GM21529 (cell line): ENCODE results near the gene AKAP6.
A peak's percentile ranks its signal among the peaks of the same experiment; 100 is the strongest.
"Not testable (repeated sequence)": the region's sequence is repeated elsewhere in the genome, so short reads cannot be mapped to it uniquely, and the experiment has no call there.

ENCODE experiments used
- ATAC-seq: cut with Tn5 transposase; IDR thresholded peaks from one replicate; pipeline ENCODE4 v1.9.1; 2021; ENCODE audit not compliant: unreplicated experiment

AKAP6 gene

DNA sequence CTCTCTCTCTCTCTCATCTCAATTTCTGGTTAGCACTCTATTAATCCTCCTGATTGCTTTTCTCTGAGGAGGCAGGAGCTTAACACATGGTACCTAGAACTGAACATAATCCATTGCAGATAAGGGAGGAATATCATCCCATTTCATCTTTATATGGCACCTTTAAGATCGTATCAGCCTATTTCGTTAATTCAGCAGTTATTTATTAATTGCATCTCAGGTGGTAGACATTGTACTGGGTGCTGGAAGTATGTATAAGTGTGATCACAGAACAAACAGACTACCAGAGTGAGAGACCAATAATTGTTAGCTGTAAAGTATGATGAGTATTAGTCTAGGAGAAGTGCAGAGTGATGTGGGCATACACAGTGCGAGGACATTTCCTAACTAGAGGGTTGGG, 39.0 kb downstream of the AKAP6 start:
- ATAC-seq = no peak

- ATAC-seq = no peak
Observed at GRCh38 chr14:32370714-32371113, 41.6 kb downstream of the AKAP6 start.

- ATAC-seq = no peak
Observed at GRCh38 chr14:32372154-32372553, 43.1 kb downstream of the AKAP6 start.

GRCh38 chr14:32373174-32373573, 44.1 kb downstream of the AKAP6 start:
- ATAC-seq = not testable (repeated sequence)

- ATAC-seq = no peak
Observed at GRCh38 chr14:32374155-32374554, 45.1 kb downstream of the AKAP6 start.

- ATAC-seq = no peak
Observed at GRCh38 chr14:32375663-32376062, 46.6 kb downstream of the AKAP6 start.

- no peak for ATAC-seq
Observed at GRCh38 chr14:32377046-32377646, 48.0 kb downstream of the AKAP6 start.

GRCh38 chr14:32378284-32378683, 49.2 kb downstream of the AKAP6 start:
- no peak for ATAC-seq

DNA sequence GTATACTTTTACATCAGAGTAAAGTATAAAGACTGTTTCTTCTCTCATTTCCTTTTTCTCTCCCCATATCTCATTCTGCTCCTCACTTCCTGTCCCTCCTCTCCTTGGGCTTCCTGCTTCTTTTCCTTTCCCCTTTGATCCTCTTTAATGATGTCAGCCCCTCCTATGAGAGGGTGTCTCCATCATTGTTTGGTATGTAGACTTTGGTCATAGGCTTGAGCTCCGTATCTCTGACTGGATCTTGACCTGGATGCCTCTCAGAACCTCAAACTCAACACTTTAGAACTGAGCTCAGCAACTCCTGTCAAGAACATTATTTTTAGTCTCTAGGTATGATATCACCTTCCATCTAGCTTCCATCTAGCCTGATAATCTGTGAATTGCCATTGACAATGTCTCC, 50.3 kb downstream of the AKAP6 start:
- no peak for ATAC-seq

- ATAC-seq = no peak
Observed at GRCh38 chr14:32381869-32382268, 52.8 kb downstream of the AKAP6 start.

- no peak for ATAC-seq
Observed at GRCh38 chr14:32382704-32383103, 53.6 kb downstream of the AKAP6 start.

DNA sequence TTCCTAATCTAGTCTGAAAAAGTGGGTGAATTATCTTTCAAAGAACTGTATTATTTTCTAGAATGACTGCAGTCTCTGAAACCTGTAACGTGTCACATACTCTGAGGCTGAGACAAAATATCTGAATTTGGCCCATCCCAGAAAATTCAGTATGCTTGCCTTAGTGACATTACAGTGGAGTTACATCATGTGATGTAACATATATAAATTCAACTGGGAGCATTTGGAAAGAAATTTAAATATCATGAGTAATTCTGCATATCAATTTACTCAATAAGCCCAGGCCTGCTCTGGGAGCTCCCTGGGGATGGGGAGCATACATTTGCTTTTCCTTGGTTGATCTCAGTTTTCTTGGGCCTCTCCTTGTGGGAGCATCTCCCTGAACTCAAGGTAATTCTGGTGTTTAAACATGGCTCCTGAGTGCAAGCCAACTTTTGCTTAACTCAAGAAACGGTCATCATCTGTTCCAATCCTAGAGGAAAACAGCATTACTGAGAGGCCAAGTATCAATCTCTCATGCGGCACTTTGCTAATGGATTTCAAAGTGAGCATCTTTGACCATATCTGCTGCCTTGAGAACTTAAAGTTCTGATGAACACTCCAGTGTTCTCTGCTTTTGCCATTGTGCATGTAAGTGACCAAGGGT, 54.4 kb downstream of the AKAP6 start:
- ATAC-seq = no peak

- ATAC-seq = no peak
Observed at GRCh38 chr14:32384464-32384863, 55.4 kb downstream of the AKAP6 start.

DNA sequence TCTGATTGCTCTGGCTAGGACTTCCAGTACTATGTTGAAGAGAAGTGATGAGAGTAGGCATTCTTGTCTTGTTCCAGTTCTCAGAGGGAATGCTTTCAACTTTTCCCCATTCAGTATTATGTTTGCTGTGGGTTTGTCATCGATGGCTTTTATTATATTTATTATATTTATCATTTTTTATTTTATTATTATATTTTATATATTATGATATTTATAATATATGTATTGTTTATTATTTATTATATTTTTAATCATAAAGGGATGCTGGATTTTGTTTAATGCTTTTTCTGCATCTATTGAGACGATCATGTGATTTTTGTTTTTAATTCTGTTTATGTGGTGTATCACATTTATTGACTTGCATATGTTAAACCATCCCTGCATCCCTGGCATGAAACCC, 58.2 kb downstream of the AKAP6 start:
- not testable (repeated sequence) for ATAC-seq

GRCh38 chr14:32393119-32393518, 64.0 kb downstream of the AKAP6 start:
- no peak for ATAC-seq

- ATAC-seq = no peak
Observed at GRCh38 chr14:32394038-32394437, 64.9 kb downstream of the AKAP6 start.

GRCh38 chr14:32396885-32397284, 67.8 kb downstream of the AKAP6 start:
- no peak for ATAC-seq

DNA sequence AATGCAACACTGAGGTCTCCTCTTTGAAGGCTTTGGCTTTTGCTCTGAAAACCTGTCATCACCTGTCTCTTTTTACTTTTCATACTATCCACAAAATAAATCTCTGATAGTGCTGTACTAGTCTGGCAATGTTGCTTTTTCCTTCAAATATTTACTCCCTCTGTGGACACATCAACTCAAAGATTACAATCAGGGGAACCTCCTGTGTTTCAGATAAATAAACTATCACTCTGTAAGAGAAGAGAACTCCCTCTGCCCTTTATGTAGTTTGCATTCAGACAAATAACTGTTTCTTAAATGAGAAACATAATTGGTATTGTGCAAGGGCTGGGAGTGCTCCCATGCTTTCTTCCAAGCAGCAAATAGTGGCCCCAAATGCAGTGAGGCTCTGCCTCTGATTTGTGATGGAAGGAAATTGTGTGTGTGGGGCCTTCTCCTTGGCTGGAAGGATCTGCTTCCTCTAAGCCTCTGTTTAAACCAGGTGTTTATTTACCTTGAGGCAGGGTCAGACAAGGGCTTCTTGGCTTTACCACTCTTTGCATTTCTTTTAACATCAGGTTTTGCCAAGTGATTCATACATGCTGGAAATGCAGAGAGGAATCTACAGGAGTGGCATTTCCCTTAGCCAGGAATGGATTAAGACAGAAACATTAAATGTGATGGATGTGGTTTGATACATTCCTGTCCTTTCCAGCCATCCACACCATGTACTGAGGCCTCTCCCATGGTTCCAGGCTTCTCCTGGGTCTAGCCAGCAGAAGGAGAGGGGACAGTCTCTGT, 69.0 kb downstream of the AKAP6 start:
- no peak for ATAC-seq

DNA sequence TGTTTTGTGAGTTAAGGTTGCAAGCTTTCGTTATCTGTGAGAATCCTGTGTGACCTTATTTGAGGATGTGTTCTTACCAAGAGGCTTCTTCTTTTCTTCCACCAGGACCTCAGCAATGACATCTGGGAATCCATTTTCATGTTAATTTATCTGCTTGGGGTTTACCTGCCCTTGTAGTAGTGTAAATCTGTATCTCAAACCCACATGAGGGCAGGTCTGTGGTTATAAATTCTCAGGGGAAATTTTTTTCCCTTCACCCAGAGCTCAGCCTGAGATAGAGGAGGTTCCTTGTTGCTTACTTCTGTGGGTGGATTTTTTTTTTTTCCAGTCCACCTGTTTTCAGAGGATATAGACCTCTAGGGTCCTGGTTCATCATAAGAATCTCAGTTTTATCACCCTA, 70.8 kb downstream of the AKAP6 start:
- peak; percentile 48 for ATAC-seq

DNA sequence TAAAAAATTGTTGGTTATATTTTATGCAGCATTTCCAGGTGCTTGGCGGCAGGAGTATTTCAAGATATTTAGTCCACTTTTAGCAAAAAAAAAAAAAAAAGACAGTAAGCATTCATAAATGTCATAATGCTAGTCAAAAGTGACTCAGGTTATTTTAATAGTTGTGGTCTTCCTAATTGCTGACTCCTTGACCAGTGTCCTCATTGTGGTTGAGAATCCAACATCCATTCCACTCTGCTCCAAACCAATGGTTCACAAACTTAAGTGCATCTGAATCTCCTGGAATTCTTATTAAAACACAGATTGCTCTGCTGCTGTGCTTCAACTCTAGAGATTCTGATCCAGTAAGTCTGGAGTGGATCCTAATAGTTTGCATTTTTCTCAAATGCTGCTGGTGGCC, 71.4 kb downstream of the AKAP6 start:
- ATAC-seq = no peak

DNA sequence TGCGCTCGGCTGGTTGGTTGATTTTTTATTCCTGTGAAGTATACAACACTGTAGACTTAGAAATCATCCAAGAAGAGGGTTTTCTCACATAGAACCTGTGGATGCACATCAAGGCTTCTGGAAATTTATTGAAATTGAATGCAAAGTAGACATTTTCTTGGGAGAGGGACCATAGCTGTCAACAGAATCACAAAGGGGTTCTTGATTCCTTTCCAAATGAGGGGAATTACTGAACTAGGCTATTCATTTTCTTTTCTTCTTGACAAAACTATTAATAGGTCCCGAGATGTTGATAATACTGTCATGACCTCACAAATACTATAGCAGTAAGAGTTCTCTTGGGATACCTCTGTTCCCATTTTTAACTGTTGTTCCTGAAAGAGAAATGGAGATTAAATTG, 73.9 kb downstream of the AKAP6 start:
- ATAC-seq = no peak

DNA sequence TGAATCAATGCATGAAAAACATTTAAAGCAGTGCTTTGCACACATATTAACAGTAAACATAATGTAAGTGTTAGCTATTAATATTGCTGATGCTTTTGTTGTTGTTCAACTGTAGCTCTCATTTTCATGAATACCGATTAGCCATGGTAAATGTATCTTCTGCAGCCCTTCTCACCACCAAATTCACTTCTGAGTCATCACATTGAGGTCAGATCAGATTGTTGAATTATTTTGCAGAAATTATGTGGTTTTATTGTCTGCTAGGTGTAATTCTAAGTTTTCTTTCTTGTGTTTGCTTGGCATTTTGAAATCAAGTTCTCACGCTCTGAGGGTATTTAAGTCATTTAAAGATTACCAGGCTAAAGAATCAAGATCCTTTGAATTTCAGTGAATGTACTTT, 74.6 kb downstream of the AKAP6 start:
- ATAC-seq = no peak
